ENCODE measurements around the gene WHRN. TPM values are rescaled to one million over a fixed set of nuclear protein-coding genes. Genes with fewer than 3 reads are reported as not detected.

Gene WHRN
- total RNA-seq, 2 experiments from 2014 or later: 19.9 to 20.5 TPM

GRCh38 chr9:114385397-114386181 lies 119.7 kb downstream of the WHRN start:
- Mint-ChIP-seq H3K27me3 (no peaks in the 10 kb centered on the region), H3K9me3 (no peaks in the 10 kb centered on the region), H3K27ac (peak overlapping the region; percentile 98), H3K4me1 (ENCODE audit: low read depth) (peaks cover 80% of the 10 kb centered on the region), H3K4me3 (peak overlapping the region; percentile 95), H3K36me3 (ENCODE audit: low read depth) (peaks cover 78% of the 10 kb centered on the region)
- peaks cover 85% of the 10 kb centered on the region for H3K4me1 ChIP-seq (ENCODE audit: insufficient read depth, low read length)
- intact Hi-C loops (cut with DNase I, micrococcal nuclease): loop anchor here (1.0 to 10.0 kb wide), 8 partner anchors 12 to 539 kb away; partner anchors contain the start of gene ATP6V1G1 (in 1 of the 2)
- TF ChIP-seq CTCF (IDR thresholded peaks at IDR 0.05): no peak
- ChIA-PET CTCF (interaction anchor here (0.7 to 6.7 kb wide), 14 partner anchors 10 to 984 kb away, joined by 3 to 56 read pairs (median 6); partner anchors contain the start of genes ALAD and ATP6V1G1), POLR2A (interaction anchor here (0.6 to 10.0 kb wide), 22 partner anchors 9 to 545 kb away, joined by 3 to 477 read pairs (median 5); partner anchors contain the start of genes ATP6V1G1 and TNFSF8)
- H3K27ac ChIP-seq (ENCODE audit: low read depth in 1 of 2, low read length in 2 of 2): peak overlapping the region; percentile 71 to 97
- no peaks in the 10 kb centered on the region for H3K27me3 ChIP-seq (ENCODE audit: control insufficient read depth in 1 of 2, insufficient read depth in 2 of 2, low read length in 2 of 2)
- DNase-seq (peak; percentile 74 to 97 (median 82)), ATAC-seq (ENCODE audit: poor library complexity) (peak; percentile 78)
- H3K4me3 ChIP-seq (ENCODE audit: low read length): peak overlapping the region; percentile 99
- H3K36me3 ChIP-seq (ENCODE audit: insufficient read depth, low read length): peaks cover 32% of the 10 kb centered on the region
- no peaks in the 10 kb centered on the region for H3K9me3 ChIP-seq (ENCODE audit: control insufficient read depth in 1 of 2, insufficient read depth in 1 of 2, low read length in 2 of 2)

- Histone ChIP-seq H3K4me3 (ENCODE audit: low read length) (peak overlapping the region; percentile 99), H3K9me3 (ENCODE audit: control insufficient read depth in 1 of 2, insufficient read depth in 1 of 2, low read length in 2 of 2) (no peaks in the 10 kb centered on the region), H3K27ac (ENCODE audit: low read depth in 1 of 2, low read length in 2 of 2) (peak overlapping the region; percentile 71 to 97), H3K27me3 (ENCODE audit: control insufficient read depth in 1 of 2, insufficient read depth in 2 of 2, low read length in 2 of 2) (no peaks in the 10 kb centered on the region), H3K36me3 (ENCODE audit: insufficient read depth, low read length) (peaks cover 38% of the 10 kb centered on the region), H3K4me1 (ENCODE audit: insufficient read depth, low read length) (peaks cover 85% of the 10 kb centered on the region)
- DNase-seq (no peak), ATAC-seq (ENCODE audit: poor library complexity) (no peak)
- intact Hi-C loops (cut with DNase I, micrococcal nuclease): loop anchor here (1.0 to 10.0 kb wide), 8 partner anchors 12 to 540 kb away; partner anchors contain the start of gene ATP6V1G1 (in 1 of the 2)
- POLR2A ChIA-PET: interaction anchor here (0.8 to 10.0 kb wide), 20 partner anchors 8 to 545 kb away, joined by 3 to 477 read pairs (median 5); partner anchors contain the start of genes ATP6V1G1 and TNFSF8
- no peaks in the 10 kb centered on the region for H3K27me3 Mint-ChIP-seq
- peaks cover 84% of the 10 kb centered on the region for H3K36me3 Mint-ChIP-seq (ENCODE audit: low read depth)
- CTCF ChIA-PET: interaction anchor here (0.7 to 6.7 kb wide), 11 partner anchors 10 to 297 kb away, joined by 3 to 56 read pairs (median 7); partner anchors contain the start of gene TEX48
- peak overlapping the region; percentile 95 for H3K4me3 Mint-ChIP-seq
- peak overlapping the region; percentile 98 for H3K27ac Mint-ChIP-seq
- peaks cover 78% of the 10 kb centered on the region for H3K4me1 Mint-ChIP-seq (ENCODE audit: low read depth)
- no peaks in the 10 kb centered on the region for H3K9me3 Mint-ChIP-seq
- no peak for TF ChIP-seq CTCF (IDR thresholded peaks at IDR 0.05)
These were observed 120.4 kb downstream of the WHRN start for GRCh38 chr9:114384836-114385396.

- ChIA-PET POLR2A (interaction anchor here (0.8 to 10.0 kb wide), 9 partner anchors 11 to 544 kb away, joined by 3 to 477 read pairs (median 4); no protein-coding TSS in a partner anchor), CTCF (interaction anchor here (1.2 to 6.7 kb wide), 8 partner anchors 11 to 298 kb away, joined by 3 to 56 read pairs (median 11); partner anchors contain the start of gene TEX48)
- H3K36me3 ChIP-seq (ENCODE audit: insufficient read depth, low read length): peaks cover 44% of the 10 kb centered on the region
- no peaks in the 10 kb centered on the region for H3K9me3 Mint-ChIP-seq
- H3K36me3 Mint-ChIP-seq (ENCODE audit: low read depth): peaks cover 90% of the 10 kb centered on the region
- DNase-seq: no peak
- H3K4me3 ChIP-seq (ENCODE audit: low read length): peak overlapping the region; percentile 99
- peaks cover 85% of the 10 kb centered on the region for H3K4me1 ChIP-seq (ENCODE audit: insufficient read depth, low read length)
- no peaks in the 10 kb centered on the region for H3K9me3 ChIP-seq (ENCODE audit: control insufficient read depth in 1 of 2, insufficient read depth in 1 of 2, low read length in 2 of 2)
- H3K4me1 Mint-ChIP-seq (ENCODE audit: low read depth): peaks cover 78% of the 10 kb centered on the region
- intact Hi-C loops (cut with DNase I, micrococcal nuclease): loop anchor here (1.0 to 10.0 kb wide), 3 partner anchors 11 to 540 kb away; no protein-coding TSS in a partner anchor
- H3K27ac ChIP-seq (ENCODE audit: low read depth in 1 of 2, low read length in 2 of 2): peak overlapping the region; percentile 71 to 97
- no peaks in the 10 kb centered on the region for H3K27me3 Mint-ChIP-seq
- H3K27ac Mint-ChIP-seq: peak overlapping the region; percentile 98
- no peak for TF ChIP-seq CTCF (IDR thresholded peaks at IDR 0.05)
- no peak for ATAC-seq (ENCODE audit: poor library complexity)
- peak overlapping the region; percentile 95 for H3K4me3 Mint-ChIP-seq
- H3K27me3 ChIP-seq (ENCODE audit: control insufficient read depth in 1 of 2, insufficient read depth in 2 of 2, low read length in 2 of 2): no peaks in the 10 kb centered on the region
These were observed 120.9 kb downstream of the WHRN start for GRCh38 chr9:114384341-114384740.
